Hepatocyte (in vitro differentiated cells): ENCODE results near the gene CCDC110.

Experiments used
- CTCF ChIP-seq: fragments of 200-600 bp; sonication (generic); IDR thresholded peaks from 2 replicates; pipeline ENCODE4 v1.5.1; 2016; ENCODE audit warnings: antibody characterized with exemption, mild to moderate bottlenecking; ENCODE audit not compliant: poor library complexity
- EZH2phosphoT487 ChIP-seq: fragments of 200-600 bp; sonication (generic); IDR thresholded peaks from one replicate; pipeline ENCODE4 v1.6.1; 2018; ENCODE audit warnings: antibody characterized with exemption, mild to moderate bottlenecking, low read depth, moderate library complexity; ENCODE audit not compliant: unreplicated experiment, severe bottlenecking

GRCh38 chr4:185510806-185511205 lies 39.3 kb upstream of the CCDC110 start:
- TF ChIP-seq CTCF = no peak
- no peak for TF ChIP-seq EZH2phosphoT487
